G401.6 (cell line): Measurements from ENCODE around the gene PTAFR.

Experiments
- FAIRE-seq: peaks from 2 replicates; lab custom pipeline; 2012; peaks lifted over from hg19 to GRCh38; lab: Jason Lieb, UNC

Gene PTAFR

DNA sequence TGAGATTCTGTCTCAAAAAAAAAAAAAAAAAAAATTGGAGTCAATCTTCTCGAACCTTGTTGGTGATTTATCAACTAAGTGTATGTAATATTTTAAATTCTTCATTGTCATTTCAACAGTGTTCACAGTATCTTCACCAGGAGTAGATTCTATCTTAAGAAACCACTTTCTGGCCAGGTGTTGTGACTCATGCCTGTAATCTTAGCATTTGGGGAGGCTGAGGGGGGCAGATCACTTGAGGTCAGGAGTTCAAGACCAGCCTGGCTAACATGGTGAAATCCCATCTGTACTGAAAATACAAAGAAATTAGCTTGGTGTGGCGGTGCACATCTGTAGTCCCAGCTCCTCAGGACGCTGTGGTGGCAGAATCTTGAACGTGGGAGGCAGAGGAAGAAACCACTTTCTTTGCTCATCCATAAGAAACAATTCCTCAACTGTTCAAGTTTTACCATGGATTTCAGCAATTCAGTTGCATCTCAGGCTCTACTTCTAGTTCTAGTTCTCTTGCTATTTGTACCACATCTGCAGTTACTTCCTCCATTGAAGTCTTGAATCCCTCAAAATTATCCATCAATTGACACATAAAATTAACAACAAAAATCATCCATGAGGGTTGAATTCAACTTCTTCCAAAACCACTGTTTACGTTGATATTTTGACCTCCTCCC, 57.7 kb downstream of the PTAFR start:
- no peak for FAIRE-seq

GRCh38 chr1:28115267-28115666, 61.2 kb downstream of the PTAFR start:
- FAIRE-seq: no peak

GRCh38 chr1:28114844-28115243, 61.6 kb downstream of the PTAFR start:
- no peak for FAIRE-seq

DNA sequence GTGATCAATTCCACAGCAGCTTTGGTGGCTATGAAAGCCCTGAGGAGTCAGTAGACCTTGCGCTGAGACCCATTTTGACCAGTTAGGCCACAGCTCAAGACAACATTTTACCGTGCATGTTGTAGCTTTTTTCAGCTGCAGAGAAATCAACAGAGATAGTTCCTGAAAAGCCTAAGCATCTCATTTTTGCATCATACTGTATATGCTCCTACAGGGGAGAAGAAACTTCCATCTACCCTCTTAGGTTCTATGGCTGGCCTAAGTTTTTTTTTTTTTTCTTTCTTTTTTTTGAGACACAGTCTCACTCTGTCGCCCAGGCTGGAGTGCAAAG, 63.3 kb downstream of the PTAFR start:
- no peak for FAIRE-seq

GRCh38 chr1:28112388-28113241, 63.9 kb downstream of the PTAFR start:
- no peak for FAIRE-seq

GRCh38 chr1:28111157-28111556, 65.3 kb downstream of the PTAFR start:
- FAIRE-seq: no peak

DNA sequence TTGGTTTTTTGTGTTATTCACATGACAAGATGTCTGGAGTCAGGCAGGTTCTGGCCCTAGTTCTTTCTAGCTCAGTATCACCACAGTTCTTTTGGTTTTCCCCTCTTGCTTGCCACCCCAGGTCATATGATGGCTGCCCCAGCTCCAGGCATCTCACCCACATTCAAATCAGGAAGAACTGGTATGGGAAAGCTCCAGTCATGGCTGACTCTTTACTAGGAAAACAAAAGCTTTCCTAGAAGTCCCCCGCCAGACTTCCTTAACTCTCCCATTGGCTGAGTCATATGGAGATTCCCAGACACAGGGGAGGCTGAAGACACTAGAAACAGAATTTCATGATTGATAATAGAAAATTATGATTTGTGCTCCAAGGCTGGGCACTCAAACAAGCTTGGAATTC, 65.9 kb downstream of the PTAFR start:
- no peak for FAIRE-seq

- no peak for FAIRE-seq
These were observed 66.9 kb downstream of the PTAFR start for GRCh38 chr1:28109639-28110038.

- FAIRE-seq: no peak
These were observed 68.5 kb downstream of the PTAFR start for GRCh38 chr1:28108001-28108400.

GRCh38 chr1:28104866-28105467, 71.5 kb downstream of the PTAFR start:
- no peak for FAIRE-seq

- no peak for FAIRE-seq
These were observed 74.3 kb downstream of the PTAFR start for GRCh38 chr1:28102189-28102588.

GRCh38 chr1:28099050-28099769, 77.3 kb downstream of the PTAFR start:
- FAIRE-seq: no peak
